ENCODE measurements around the gene SOX9. TPM values are rescaled to one million over a fixed set of nuclear protein-coding genes. Genes with fewer than 3 reads are reported as not detected.

The SOX9 gene
- total RNA-seq, 4 donors from 2014 or later, result 35.2 to 55.7 (median 42.3) TPM

- no peaks in the 10 kb centered on the region for H3K36me3 ChIP-seq
- peaks cover 88% of the 10 kb centered on the region for H3K27me3 ChIP-seq
- 10 to 16% methylated on average over 21 to 22 of the region's 22 CpGs for WGBS, 2 donors (ENCODE audit: low coverage in 1 of 2)
- peak overlapping the region in 3 of 4 donors; percentile 54 to 66 (median 62) for H3K4me3 ChIP-seq
- TF ChIP-seq EP300 (IDR thresholded peaks at IDR 0.05; ENCODE audit: low read depth) (no peak), POLR2A (IDR thresholded peaks at IDR 0.05) (no peak), POLR2AphosphoS5 (IDR thresholded peaks at IDR 0.05) (no peak)
- TF ChIP-seq, protein P1, sequence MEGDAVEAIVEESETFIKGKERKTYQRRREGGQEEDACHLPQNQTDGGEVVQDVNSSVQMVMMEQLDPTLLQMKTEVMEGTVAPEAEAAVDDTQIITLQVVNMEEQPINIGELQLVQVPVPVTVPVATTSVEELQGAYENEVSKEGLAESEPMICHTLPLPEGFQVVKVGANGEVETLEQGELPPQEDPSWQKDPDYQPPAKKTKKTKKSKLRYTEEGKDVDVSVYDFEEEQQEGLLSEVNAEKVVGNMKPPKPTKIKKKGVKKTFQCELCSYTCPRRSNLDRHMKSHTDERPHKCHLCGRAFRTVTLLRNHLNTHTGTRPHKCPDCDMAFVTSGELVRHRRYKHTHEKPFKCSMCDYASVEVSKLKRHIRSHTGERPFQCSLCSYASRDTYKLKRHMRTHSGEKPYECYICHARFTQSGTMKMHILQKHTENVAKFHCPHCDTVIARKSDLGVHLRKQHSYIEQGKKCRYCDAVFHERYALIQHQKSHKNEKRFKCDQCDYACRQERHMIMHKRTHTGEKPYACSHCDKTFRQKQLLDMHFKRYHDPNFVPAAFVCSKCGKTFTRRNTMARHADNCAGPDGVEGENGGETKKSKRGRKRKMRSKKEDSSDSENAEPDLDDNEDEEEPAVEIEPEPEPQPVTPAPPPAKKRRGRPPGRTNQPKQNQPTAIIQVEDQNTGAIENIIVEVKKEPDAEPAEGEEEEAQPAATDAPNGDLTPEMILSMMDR (IDR thresholded peaks at IDR 0.05), result no peak
- H3K9me3 ChIP-seq, result no peaks in the 10 kb centered on the region
- in situ Hi-C loops (cut with MboI; ENCODE audit: low pct_ligation_motif_present in 1 of 4, low pct_unique_long_range_greater_than_20kb in 1 of 4, low sequenced_read_pairs in 3 of 4) (loop anchor here (10.0 to 25.0 kb wide), 4 partner anchors 632 to 1004 kb away; no protein-coding TSS in a partner anchor), intact Hi-C loops (cut with DNase I; ENCODE audit: low total_unique reads) (loop anchor here (10.0 kb wide), 1 partner anchor 1484 kb away; no protein-coding TSS in a partner anchor)
- H3K4me1 ChIP-seq, result peaks cover 0 to 44% (median 26%) of the 10 kb centered on the region in 4 donors
- DNase-seq, result no peak
- H3K27ac ChIP-seq, result peak overlapping the region; percentile 75 to 88 (median 86)
These were observed 1.5 kb upstream of the SOX9 start for GRCh38 chr17:72119077-72119872.

GRCh38 chr17:72119873-72120641, 763 bp upstream of the SOX9 start:
- Histone ChIP-seq H3K9me3 (no peaks in the 10 kb centered on the region), H3K27ac (peak overlapping the region; percentile 75 to 88 (median 86)), H3K27me3 (peaks cover 91% of the 10 kb centered on the region), H3K4me1 (peaks cover 0 to 51% (median 30%) of the 10 kb centered on the region in 4 donors), H3K4me3 (peak overlapping the region; percentile 13 to 66 (median 58)), H3K36me3 (no peaks in the 10 kb centered on the region)
- TF ChIP-seq POLR2AphosphoS5 (IDR thresholded peaks at IDR 0.05), result no peak
- TF ChIP-seq POLR2A (IDR thresholded peaks at IDR 0.05), result no peak
- TF ChIP-seq, protein P1 (IDR thresholded peaks at IDR 0.05), result no peak
- no peak for TF ChIP-seq EP300 (IDR thresholded peaks at IDR 0.05; ENCODE audit: low read depth)
- WGBS, 2 donors (ENCODE audit: low coverage in 1 of 2), result 5% methylated on average over 54 of the region's 54 CpGs; no CpG with 5 or more reads in 1 of the 2 donors
- in situ Hi-C loops (cut with MboI; ENCODE audit: low pct_ligation_motif_present in 1 of 4, low pct_unique_long_range_greater_than_20kb in 1 of 4, low sequenced_read_pairs in 3 of 4) (loop anchor here (10.0 to 25.0 kb wide), 4 partner anchors 633 to 1005 kb away; no protein-coding TSS in a partner anchor), intact Hi-C loops (cut with DNase I; ENCODE audit: low total_unique reads) (loop anchor here (5.0 to 10.0 kb wide), 2 partner anchors 417 to 1485 kb away; no protein-coding TSS in a partner anchor)
- DNase-seq, result peak; percentile 53

DNA sequence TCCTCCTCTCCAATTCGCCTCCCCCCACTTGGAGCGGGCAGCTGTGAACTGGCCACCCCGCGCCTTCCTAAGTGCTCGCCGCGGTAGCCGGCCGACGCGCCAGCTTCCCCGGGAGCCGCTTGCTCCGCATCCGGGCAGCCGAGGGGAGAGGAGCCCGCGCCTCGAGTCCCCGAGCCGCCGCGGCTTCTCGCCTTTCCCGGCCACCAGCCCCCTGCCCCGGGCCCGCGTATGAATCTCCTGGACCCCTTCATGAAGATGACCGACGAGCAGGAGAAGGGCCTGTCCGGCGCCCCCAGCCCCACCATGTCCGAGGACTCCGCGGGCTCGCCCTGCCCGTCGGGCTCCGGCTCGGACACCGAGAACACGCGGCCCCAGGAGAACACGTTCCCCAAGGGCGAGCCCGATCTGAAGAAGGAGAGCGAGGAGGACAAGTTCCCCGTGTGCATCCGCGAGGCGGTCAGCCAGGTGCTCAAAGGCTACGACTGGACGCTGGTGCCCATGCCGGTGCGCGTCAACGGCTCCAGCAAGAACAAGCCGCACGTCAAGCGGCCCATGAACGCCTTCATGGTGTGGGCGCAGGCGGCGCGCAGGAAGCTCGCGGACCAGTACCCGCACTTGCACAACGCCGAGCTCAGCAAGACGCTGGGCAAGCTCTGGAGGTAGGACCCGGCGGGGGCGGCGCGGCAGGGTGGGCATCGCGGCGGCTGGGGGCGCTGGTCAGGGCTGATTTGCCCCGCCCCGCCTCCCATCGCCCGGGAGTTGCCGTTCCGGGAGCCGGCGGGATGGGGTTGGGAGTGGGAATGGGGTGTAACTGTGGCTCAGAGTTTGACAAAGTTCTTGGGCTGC, 567 bp downstream of the SOX9 start:
- no peaks in the 10 kb centered on the region for H3K9me3 ChIP-seq
- in situ Hi-C loops (cut with MboI; ENCODE audit: low pct_ligation_motif_present in 1 of 4, low pct_unique_long_range_greater_than_20kb in 1 of 4, low sequenced_read_pairs in 3 of 4), result loop anchor here in 3 of 4 donors (25.0 kb wide), 2 partner anchors 634 to 659 kb away; no protein-coding TSS in a partner anchor
- H3K4me1 ChIP-seq, result peaks cover 0 to 60% (median 30%) of the 10 kb centered on the region in 4 donors
- DNase-seq, result peak; percentile 42
- H3K4me3 ChIP-seq, result peak overlapping the region; percentile 30 to 66 (median 58)
- peaks cover 78% of the 10 kb centered on the region for H3K27me3 ChIP-seq
- no peaks in the 10 kb centered on the region for H3K36me3 ChIP-seq
- 1% methylated on average over 66 of the region's 88 CpGs; no CpG with 5 or more reads in 1 of the 2 donors for WGBS, 2 donors (ENCODE audit: low coverage in 1 of 2)
- peak overlapping the region; percentile 75 to 88 (median 87) for H3K27ac ChIP-seq
- intact Hi-C loops (cut with DNase I; ENCODE audit: low total_unique reads), result loop anchor here (5.0 kb wide), 1 partner anchor 416 kb away; no protein-coding TSS in a partner anchor
- TF ChIP-seq EP300 (IDR thresholded peaks at IDR 0.05; ENCODE audit: low read depth), result no peak
- no peak for TF ChIP-seq POLR2A (IDR thresholded peaks at IDR 0.05)
- TF ChIP-seq, protein P1 (IDR thresholded peaks at IDR 0.05), result no peak
- no peak for TF ChIP-seq POLR2AphosphoS5 (IDR thresholded peaks at IDR 0.05)
